ENCODE measurements around the gene HTR2C.
"Not testable (repeated sequence)": the region's sequence is repeated elsewhere in the genome, so short reads cannot be mapped to it uniquely, and the experiment has no call there.

HTR2C gene

DNA sequence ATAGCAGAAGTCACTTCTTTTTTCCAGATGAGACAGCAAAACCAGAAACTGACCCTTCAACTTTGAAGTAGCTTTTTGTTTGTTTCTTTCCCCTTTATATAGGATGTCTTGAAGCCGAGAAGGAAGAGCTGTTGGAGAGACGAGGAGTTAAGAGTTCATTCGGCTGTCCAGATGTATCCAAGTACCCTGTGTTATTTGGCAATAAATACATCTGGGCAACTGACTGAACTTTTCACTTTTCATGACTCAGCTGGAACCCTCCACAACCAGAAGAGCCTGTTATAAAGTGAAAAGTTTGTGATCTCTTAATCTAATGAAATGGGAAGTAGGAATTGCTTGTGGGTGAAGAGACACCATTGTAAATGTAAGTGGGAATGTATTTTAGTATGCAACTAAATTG, 131.2 kb downstream of the HTR2C start:
- DNase-seq: no peak

DNA sequence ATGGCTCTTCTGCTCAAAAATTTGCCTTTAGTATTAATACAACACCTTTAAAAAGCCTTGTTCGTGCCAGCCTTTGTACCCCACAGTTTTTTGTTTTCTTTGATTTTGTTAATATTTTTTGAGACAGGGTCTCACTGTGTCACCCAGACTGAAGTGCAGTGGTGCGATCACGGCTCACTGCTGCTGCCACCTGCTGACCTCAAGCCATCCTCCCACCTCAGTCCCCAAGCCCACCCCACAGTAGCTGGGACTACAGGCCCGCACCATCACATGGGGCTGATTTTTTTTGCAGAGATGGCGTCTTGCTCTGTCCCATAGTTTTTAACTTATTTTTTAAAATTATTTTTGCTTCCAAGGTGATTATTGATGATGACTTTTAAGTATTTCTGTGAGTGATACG, 134.0 kb downstream of the HTR2C start:
- peak; percentile 71 for DNase-seq

DNA sequence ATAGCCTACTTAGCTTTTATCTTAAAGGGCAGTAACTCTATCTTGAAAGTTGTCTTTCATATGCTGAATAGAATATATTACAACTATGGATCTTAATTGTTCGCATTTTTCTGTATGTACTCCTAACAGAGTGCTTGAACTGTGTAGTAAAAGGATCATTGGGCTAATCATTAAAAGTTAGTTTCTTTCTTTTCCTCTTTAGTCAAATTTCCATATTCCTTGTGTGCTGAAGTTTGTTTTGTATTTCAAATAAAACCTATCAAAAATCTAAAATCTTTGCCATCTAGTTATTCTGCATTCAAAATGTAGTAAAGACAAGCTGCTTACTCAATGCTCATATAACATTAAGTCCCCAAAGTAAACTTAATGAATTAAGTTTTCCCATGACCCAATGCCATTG, 182.7 kb downstream of the HTR2C start:
- no peak for DNase-seq

DNA sequence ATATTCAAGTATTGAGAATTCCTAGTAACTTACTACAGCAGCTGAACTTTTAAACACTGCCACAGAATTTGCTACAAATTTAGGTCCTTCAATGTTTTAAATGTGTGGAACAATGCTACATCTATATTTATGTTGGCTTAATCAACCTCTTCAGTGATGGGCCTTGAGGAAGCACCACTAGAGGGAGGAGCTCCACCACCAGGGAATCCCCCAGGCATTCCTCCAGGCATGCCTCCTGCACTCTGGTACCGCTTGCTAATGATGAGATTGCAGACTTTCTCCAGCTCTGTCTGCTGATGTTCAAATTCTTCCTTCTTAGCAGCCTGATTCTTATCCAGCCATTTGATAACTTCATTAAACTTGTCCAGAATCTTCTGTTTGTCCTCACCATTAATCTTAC, 190.8 kb downstream of the HTR2C start:
- DNase-seq: peak; percentile 57

DNA sequence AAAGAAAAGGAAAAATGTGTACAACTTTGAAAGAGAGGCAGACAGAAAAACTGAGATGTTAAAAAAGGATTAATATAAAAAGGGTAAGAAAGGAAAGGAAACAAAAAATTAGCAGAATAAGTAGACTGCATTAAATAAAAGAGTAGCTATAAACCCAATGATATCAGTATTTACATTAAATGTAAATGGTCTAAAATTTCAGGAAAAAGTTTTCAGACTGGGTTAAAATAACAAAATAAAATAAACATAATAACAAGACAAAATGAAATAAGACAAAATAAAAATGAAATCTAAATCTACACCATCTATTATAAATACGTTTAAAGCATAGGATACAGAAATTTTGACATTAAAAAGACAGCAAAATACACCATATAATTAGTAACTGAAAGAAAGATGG, 199.0 kb downstream of the HTR2C start:
- DNase-seq: no peak

DNA sequence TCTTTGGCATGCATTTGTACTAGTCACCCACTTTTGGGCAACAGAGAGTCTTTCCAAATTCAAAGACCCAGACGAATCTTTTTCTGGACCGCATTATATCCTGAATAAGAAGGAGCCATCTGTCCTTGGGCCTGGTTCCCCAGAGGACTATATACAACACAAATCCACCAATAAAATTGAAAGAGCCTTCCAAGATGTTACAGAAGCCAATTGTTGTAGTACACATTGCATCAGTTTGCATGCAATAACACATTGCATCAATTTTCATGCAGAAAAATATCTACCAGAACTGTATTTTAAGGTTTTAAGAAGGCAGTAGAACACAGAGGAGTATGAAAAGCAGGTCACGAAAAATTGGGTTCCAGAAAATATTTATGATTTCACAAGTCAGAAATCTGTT, 203.2 kb downstream of the HTR2C start:
- no peak for DNase-seq

DNA sequence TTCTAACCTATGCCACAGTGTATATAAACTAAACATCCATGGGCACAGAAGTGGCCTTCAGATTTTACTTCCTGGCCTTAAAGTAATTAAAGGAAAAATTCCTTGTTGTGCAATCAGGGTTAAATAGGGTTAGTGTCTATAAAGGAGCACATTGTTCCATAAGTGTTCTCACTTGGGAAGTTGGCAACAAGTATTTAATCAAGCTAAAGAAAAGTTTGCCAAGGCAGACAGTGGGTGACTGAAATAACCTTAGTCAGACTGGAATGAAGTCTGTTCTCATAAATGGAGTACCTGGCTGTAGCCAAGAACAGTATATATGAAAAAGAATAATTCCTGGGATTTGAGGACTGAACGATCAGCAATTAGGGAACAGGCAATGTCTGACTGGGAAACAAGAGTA, 213.6 kb downstream of the HTR2C start:
- no peak for DNase-seq

DNA sequence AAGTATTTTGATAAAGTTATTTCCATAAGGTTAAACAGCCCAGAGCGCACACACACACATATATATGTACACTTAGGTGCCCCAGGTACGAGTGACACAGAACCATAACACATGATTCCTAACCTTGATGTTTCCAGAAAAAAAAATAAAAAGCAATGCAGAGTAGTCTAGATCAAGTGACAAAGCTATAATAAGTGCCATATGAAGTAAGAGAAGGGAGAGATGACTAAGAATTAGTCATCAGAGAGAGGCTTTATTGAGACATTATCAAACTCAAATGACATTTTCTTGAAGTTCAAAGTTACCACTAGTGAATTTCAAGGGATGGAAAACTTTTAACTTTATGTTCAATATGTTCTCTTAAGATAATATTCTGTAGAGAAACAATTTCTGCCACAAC, 215.0 kb downstream of the HTR2C start:
- no peak for DNase-seq

DNA sequence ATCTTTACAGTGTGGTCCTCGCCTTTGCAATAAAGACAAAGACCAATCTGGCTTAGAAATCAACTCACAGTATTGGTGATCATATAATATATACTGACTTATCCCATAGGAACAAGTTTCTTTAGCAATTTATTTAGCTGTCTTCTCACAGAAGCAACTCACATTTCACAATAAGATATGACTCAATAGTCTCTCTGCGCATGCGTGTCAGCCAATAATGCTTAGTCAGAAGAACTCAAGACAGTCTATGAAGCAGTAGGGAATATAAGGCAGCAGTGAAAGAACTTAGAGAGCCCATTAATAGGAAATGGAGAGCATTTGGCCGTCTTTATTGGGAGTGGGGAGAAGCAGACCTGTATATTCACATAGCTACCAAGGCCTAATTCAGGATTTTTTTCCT, 216.8 kb downstream of the HTR2C start:
- no peak for DNase-seq

DNA sequence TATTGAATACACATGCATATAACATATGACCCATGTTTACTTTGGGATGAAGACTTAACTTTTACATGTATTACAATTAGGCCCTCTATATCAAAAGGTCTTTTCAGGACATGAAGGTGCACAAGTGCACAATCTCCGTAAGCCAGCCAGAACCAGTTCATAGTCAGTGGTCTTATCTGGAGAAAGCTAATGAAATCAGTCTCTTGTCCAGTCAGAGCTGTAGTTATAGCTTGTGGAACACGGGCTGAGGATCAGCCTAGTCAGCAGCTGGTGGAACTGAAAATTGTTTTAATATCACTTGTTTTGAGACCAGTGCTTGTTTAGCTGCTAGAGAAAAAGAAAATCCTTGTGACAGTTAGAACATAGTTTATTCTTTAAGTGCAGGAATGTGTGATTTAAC, 235.6 kb downstream of the HTR2C start:
- DNase-seq: no peak

DNA sequence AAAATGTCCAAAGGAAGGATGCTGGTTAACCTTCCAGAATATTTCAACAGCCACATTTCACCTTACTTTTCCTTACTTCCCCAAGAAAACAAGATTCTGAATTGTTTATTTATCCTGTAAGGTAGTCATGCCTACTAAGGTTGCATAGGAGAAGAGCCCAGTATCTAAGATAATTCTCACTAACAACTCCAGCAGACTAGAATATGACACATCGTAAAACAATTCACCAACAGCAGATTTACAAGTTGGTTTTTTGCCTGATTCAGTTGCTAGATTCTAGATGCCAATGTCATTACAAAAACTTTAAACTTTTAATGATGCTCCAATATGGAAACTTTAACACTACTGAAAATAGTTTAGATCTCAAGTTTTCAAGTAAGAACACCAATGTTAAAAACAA, 257.2 kb downstream of the HTR2C start:
- DNase-seq: no peak

DNA sequence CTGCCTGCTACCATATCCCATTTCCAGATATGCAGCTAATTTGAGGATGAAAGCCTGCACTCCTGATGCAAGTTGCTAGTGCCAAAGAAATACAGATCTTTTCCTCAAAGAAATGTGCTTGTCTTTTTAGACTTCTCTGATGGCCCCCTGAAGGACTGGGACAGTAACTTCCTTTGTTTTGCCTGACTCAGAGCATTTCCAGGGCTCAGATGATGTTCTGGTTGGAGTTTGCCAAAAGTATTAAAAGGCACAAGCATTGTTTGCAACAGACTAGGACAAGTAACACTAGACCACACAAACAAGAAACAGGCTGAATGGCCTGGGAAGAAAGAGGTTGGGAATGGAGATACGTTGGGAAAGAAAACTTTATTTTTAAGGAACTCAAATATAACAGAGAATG, 258.3 kb downstream of the HTR2C start:
- DNase-seq: no peak

DNA sequence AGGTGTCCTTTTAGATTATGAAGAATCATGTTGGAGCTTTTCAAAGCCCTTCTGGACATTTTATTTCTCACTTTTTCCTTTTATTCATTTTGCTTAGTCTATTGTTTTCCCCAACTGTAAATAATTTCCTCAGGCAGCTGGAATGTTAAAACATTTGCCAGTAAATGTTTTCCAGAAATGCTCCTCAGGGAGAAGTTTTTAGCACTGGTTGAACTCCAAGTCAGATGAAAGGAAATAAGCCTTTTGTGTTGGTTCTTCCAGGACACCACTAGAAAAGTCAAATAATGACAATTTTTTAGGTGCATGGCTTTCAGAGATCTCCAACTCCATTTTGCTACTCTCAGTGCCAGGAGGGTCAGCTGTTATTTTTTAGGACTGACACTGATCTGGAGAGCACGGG, 305.6 kb downstream of the HTR2C start:
- no peak for DNase-seq

DNA sequence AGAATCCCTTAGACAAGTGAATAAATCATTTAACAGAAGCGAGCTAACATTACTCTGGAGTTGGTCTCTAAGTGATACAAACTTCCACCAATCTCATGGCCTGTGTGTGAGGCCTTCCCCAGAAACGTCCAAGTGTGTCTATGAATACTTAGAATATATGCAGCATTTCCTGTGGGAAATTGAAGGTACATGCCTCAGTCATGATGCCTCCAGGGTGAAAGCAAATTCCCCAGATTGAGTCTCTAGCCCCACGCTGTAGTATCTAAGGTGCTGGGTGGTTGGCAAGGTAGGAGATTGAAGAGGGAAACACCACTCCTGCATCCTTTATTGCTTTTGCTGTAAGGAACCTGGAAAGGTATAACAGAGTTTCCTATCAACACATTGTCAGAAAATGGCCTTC, 319.7 kb downstream of the HTR2C start:
- DNase-seq: no peak

DNA sequence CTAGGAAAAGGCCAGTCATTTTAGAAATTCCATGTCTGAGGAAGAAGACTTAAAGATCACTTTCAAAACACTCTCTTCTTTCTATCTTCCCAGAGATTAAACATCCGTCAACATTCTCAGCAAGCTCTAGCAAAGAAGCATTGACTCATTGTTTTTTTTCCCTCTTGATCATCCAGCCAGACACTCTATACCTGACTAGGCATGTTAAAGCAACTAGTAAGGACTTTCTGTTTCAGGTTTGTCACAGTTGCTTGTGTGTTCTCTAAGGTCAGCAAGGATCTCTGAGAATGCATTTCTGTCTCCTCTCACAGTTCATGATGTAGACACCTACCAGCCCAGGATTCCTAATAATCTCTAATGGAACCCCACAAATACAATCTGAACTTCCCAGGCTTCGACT, 321.4 kb downstream of the HTR2C start:
- DNase-seq: no peak

DNA sequence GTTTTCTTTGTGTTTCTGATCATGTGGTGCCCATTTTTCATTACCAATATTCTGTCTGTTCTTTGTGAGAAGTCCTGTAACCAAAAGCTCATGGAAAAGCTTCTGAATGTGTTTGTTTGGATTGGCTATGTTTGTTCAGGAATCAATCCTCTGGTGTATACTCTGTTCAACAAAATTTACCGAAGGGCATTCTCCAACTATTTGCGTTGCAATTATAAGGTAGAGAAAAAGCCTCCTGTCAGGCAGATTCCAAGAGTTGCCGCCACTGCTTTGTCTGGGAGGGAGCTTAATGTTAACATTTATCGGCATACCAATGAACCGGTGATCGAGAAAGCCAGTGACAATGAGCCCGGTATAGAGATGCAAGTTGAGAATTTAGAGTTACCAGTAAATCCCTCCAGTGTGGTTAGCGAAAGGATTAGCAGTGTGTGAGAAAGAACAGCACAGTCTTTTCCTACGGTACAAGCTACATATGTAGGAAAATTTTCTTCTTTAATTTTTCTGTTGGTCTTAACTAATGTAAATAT, 323.2 kb downstream of the HTR2C start:
- no peak for DNase-seq

DNA sequence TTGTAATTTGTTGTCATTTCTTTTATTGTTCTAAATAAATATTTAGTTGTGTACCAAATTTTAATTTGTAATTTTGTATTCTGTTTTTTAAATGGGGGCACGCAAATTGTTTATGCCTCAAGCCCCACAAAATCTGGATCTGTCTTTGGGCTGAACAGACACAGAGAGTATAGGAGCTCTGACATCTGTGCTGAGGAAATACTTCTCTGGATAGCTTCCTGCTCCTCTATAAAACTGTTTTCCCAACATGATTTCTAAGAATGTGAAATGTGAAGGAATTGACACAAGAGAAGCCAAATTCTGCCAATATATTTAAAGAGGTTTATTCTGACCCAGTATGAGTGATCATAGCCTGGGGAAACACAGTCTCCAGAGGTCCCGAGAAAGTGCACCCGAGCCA, 340.5 kb downstream of the HTR2C start:
- no peak for DNase-seq

DNA sequence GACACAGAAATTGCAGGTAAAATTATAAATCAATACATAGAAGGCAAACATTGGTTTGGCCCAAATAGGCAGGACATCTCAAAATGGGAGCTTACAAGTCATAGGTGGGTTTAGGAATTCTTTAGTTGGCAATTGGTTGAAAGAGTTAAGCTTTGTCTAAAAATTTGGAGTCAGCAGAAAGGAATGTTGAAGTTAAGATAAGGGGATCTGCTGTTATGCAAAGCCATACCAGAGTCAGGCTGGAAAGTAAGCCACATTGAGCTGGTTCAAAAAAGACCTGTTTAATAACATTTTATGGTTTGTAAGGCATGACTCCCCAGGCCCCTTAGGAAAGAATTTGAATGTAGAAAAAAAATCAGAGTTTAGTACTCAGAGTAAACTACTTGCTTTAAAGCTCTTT, 341.0 kb downstream of the HTR2C start:
- DNase-seq: no peak

DNA sequence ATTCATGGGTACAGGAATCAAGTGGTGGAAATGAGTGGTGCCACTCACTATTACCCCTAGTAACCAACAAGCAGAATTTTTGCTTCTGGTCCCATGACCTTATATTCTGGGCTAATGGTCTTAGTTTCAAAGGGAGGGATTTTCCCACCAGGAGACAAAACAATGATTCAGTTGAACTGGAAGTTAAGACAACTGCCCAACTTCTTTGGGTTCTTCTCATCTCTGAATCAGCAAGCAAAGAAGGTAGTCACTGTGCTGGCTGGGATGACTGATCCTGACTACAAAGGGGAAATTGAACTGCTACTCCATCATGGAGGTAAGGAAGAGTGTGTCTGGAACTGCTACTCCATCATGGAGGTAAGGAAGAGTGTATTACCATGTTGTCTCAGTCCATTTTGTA, 346.3 kb downstream of the HTR2C start:
- no peak for DNase-seq

DNA sequence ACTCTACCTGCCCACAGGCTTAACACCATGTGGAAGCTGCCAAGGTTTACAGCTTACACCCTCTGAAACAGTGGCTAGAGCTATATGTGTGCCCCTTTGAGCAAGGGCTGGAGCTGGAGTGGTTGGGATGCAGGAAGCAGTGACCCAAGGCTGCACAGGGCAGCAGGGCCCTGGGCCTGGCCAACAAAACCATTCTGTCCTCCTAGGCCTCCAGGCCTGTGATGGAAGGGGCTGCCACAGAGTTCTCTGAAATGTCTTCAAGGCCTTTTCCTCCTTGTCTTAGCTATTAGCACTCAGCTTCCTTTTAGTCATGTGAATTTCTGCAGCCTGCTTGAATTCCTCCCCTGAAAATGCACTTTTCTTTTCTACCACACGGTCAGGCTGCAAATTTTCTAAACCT, 348.7 kb downstream of the HTR2C start:
- DNase-seq: no peak

DNA sequence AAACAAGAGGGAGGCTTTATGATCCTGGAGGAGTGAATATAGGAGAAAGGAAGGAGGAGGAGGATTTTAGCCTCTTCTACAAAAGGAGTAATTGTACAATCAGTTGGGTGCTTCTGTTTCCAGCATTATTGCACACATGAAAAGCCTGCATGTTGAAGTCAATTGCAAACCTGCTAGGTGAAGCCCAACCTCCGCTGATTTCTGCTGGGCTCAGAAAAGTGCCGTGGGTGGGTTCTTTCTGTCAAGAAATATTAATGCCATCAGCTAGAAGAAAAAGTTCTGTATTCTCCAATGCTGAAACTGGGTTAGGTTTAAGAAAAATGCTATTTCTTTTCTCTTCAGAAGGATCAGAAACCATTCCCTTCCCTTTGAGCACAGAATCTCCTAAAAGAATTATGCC, 349.4 kb downstream of the HTR2C start:
- DNase-seq: not testable (repeated sequence)

DNA sequence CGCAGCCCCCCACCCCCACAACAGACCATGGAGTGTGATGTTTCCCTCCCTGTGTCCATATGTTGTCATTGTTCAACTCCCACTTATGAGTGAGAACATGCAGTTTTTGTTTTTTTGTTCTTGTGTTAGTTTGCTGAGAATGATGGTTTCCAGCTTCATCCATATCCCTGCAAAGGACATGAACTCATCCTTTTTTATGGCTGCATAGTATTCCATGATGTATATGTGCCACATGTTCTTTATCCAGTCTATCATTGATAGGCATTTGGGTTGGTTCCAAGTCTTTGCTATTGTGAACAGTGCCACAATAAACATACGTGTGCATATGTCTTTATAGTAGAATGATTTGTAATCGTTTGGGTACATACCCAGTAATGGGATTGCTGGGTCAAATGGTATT, 353.2 kb downstream of the HTR2C start:
- DNase-seq: not testable (repeated sequence)

DNA sequence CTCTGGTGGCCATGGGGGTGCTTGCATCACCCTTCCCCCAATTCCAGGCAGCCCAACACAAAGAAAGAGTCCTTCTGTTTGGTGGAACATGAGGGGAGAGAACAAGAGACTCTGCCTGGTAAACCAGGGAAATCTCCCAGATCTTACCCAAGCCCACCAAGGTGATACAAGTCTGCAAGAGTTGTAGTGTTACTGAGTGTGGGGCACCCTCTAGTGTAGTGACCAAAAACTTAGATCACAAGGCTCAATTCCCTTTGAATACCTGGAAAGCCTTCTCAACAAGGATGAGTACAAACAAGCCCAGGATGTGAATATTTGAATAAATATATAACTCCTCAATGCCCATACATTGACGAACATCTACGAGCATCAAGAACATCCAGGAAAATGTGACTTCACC, 368.8 kb downstream of the HTR2C start:
- DNase-seq: no peak

All from islet precursor cell (in vitro differentiated cells).